ENCODE measurements around the gene ASIP.
"Not testable (repeated sequence)": the region's sequence is repeated elsewhere in the genome, so short reads cannot be mapped to it uniquely, and the experiment has no call there.

Gene ASIP

GRCh38 chr20:34282041-34282440, 40.8 kb downstream of the ASIP start:
- DNase-seq (ENCODE audit: extremely low read depth in 1 of 2, low read depth in 1 of 2) = no peak

- DNase-seq (ENCODE audit: extremely low read depth in 1 of 2, low read depth in 1 of 2) = no peak
Observed at GRCh38 chr20:34283844-34284243, 42.6 kb downstream of the ASIP start.

- no peak for DNase-seq (ENCODE audit: extremely low read depth in 1 of 2, low read depth in 1 of 2)
Observed at GRCh38 chr20:34285450-34285849, 44.2 kb downstream of the ASIP start.

GRCh38 chr20:34287500-34287899, 46.3 kb downstream of the ASIP start:
- not testable (repeated sequence) for DNase-seq (ENCODE audit: extremely low read depth in 1 of 2, low read depth in 1 of 2)

- DNase-seq (ENCODE audit: extremely low read depth in 1 of 2, low read depth in 1 of 2) = no peak
Observed at GRCh38 chr20:34290471-34290870, 49.2 kb downstream of the ASIP start.

GRCh38 chr20:34292496-34292895, 51.3 kb downstream of the ASIP start:
- no peak for DNase-seq (ENCODE audit: extremely low read depth in 1 of 2, low read depth in 1 of 2)

GRCh38 chr20:34293119-34293518, 51.9 kb downstream of the ASIP start:
- DNase-seq (ENCODE audit: extremely low read depth in 1 of 2, low read depth in 1 of 2) = no peak

GRCh38 chr20:34293589-34293988, 52.4 kb downstream of the ASIP start:
- DNase-seq (ENCODE audit: extremely low read depth in 1 of 2, low read depth in 1 of 2) = no peak

GRCh38 chr20:34294563-34294962, 53.3 kb downstream of the ASIP start:
- DNase-seq (ENCODE audit: extremely low read depth in 1 of 2, low read depth in 1 of 2) = no peak

GRCh38 chr20:34295284-34295683, 54.1 kb downstream of the ASIP start:
- DNase-seq (ENCODE audit: extremely low read depth in 1 of 2, low read depth in 1 of 2) = no peak

- no peak for DNase-seq (ENCODE audit: extremely low read depth in 1 of 2, low read depth in 1 of 2)
Observed at GRCh38 chr20:34296468-34296867, 55.2 kb downstream of the ASIP start.

- not testable (repeated sequence) for DNase-seq (ENCODE audit: extremely low read depth in 1 of 2, low read depth in 1 of 2)
Observed at GRCh38 chr20:34298294-34298784, 57.1 kb downstream of the ASIP start.

GRCh38 chr20:34299556-34300255, 58.5 kb downstream of the ASIP start:
- DNase-seq (ENCODE audit: extremely low read depth in 1 of 2, low read depth in 1 of 2) = no peak

GRCh38 chr20:34300256-34300806, 59.1 kb downstream of the ASIP start:
- no peak for DNase-seq (ENCODE audit: extremely low read depth in 1 of 2, low read depth in 1 of 2)

GRCh38 chr20:34300809-34301586, 59.8 kb downstream of the ASIP start:
- DNase-seq (ENCODE audit: extremely low read depth in 1 of 2, low read depth in 1 of 2) = no peak

GRCh38 chr20:34301587-34302311, 60.5 kb downstream of the ASIP start:
- no peak for DNase-seq (ENCODE audit: extremely low read depth in 1 of 2, low read depth in 1 of 2)

GRCh38 chr20:34302312-34302722, 61.1 kb downstream of the ASIP start:
- DNase-seq (ENCODE audit: extremely low read depth in 1 of 2, low read depth in 1 of 2) = no peak

GRCh38 chr20:34302723-34303533, 61.7 kb downstream of the ASIP start, which contains the start of gene AHCY:
Gene AHCY, minus strand, starts transcription at chr20:34303355. Its CDS starts 85 bp downstream, at chr20:34303270.
- peak; percentile 92 to 94 for DNase-seq (ENCODE audit: extremely low read depth in 1 of 2, low read depth in 1 of 2)

- DNase-seq (ENCODE audit: extremely low read depth in 1 of 2, low read depth in 1 of 2) = no peak
Observed at GRCh38 chr20:34305333-34306230, 64.4 kb downstream of the ASIP start.

Measured in stimulated activated CD8-positive, alpha-beta memory T cell treated with anti-CD3 and anti-CD28 coated beads, Interleukin-7, amount 100 ng/mL, for 48 hours (primary cell).